ENCODE results near the gene STARD13.

The STARD13 gene

DNA sequence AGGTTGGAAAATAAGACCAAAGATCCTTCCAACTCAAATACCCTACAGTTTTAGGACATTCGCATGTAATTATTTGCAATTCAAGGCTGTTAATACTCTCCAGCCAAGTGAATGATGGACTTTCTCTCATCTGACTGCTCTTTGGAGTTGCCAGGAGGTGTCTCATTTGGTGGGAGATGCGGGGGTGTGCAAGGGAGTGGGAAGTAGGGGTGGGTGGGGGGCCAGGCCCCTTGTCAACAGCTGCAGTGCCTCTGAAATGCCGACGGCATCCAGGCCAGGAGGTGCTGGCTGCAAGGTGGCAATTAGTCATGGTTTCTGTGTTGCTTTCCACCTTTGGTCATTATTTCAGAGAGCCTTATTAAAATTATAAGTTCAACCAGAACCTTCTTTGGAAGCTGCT lies 147.8 kb downstream of the STARD13 start:
- TF ChIP-seq, protein P1, sequence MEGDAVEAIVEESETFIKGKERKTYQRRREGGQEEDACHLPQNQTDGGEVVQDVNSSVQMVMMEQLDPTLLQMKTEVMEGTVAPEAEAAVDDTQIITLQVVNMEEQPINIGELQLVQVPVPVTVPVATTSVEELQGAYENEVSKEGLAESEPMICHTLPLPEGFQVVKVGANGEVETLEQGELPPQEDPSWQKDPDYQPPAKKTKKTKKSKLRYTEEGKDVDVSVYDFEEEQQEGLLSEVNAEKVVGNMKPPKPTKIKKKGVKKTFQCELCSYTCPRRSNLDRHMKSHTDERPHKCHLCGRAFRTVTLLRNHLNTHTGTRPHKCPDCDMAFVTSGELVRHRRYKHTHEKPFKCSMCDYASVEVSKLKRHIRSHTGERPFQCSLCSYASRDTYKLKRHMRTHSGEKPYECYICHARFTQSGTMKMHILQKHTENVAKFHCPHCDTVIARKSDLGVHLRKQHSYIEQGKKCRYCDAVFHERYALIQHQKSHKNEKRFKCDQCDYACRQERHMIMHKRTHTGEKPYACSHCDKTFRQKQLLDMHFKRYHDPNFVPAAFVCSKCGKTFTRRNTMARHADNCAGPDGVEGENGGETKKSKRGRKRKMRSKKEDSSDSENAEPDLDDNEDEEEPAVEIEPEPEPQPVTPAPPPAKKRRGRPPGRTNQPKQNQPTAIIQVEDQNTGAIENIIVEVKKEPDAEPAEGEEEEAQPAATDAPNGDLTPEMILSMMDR (IDR thresholded peaks at IDR 0.05): no peak
- peak overlapping the region in 1 of 2 donors; percentile 47 for H3K27ac ChIP-seq
- no peak overlapping the region for H3K4me3 ChIP-seq
- DNase-seq (ENCODE audit: low spot score): no peak

DNA sequence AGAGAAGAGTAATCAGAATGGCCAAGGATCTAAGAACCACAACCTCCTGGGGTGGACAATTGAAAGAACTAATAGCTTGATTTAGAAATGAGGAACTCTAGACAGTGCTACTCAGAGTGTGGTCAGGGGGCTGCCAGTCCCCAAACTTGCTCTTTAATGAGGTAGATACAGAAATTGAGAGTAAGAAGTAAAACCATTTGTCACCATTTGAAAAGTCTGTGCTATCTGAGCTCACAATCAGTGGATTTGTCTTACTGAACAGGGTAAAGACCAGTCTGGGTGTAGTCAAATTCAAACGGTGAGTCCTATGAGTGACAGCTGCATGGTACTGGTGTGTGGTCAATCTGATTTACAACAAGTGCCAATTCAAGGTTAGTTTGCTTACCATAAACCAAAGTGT lies 150.5 kb downstream of the STARD13 start:
- Histone ChIP-seq H3K4me3 (no peak overlapping the region), H3K27ac (no peak overlapping the region)
- DNase-seq (ENCODE audit: low spot score): no peak
- TF ChIP-seq, protein P1 (IDR thresholded peaks at IDR 0.05): no peak

GRCh38 chr13:33134213-33134612 lies 151.3 kb downstream of the STARD13 start:
- no peak for DNase-seq (ENCODE audit: low spot score)
- H3K27ac ChIP-seq: no peak overlapping the region
- TF ChIP-seq, protein P1 (IDR thresholded peaks at IDR 0.05): no peak
- no peak overlapping the region for H3K4me3 ChIP-seq

GRCh38 chr13:33132644-33133440 lies 152.7 kb downstream of the STARD13 start:
- no peak for DNase-seq (ENCODE audit: low spot score)

DNA sequence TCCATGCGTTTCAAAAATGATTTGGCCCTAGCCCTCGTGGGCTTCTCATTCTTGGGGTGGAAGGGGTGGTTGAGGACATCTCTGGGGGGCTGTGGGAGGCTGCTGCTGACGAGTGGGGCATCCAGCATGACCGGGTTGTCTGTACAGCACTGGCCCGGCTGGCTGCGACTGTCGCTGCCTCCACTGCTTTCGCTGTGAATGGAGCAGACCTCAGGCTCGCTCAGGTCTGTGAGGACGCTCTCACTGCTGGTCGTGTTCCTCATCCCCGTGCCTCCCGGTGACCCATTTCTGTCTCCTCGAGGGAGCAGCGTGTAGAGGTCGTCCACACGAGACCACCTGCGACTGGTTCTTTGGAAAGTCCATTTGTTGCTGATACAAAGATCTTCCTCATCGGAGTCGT lies 155.7 kb downstream of the STARD13 start:
- no peak overlapping the region for H3K27ac ChIP-seq
- no peak for DNase-seq (ENCODE audit: low spot score)
- no peak overlapping the region for H3K4me3 ChIP-seq
- TF ChIP-seq, protein P1 (IDR thresholded peaks at IDR 0.05): no peak

More at GRCh38 chr13:33132644-33133440, 152.7 kb downstream of the STARD13 start:
- TF ChIP-seq, protein P1 (IDR thresholded peaks at IDR 0.05): no peak
- H3K4me3 ChIP-seq: no peak overlapping the region
- peak overlapping the region; percentile 48 to 55 for H3K27ac ChIP-seq

DNA sequence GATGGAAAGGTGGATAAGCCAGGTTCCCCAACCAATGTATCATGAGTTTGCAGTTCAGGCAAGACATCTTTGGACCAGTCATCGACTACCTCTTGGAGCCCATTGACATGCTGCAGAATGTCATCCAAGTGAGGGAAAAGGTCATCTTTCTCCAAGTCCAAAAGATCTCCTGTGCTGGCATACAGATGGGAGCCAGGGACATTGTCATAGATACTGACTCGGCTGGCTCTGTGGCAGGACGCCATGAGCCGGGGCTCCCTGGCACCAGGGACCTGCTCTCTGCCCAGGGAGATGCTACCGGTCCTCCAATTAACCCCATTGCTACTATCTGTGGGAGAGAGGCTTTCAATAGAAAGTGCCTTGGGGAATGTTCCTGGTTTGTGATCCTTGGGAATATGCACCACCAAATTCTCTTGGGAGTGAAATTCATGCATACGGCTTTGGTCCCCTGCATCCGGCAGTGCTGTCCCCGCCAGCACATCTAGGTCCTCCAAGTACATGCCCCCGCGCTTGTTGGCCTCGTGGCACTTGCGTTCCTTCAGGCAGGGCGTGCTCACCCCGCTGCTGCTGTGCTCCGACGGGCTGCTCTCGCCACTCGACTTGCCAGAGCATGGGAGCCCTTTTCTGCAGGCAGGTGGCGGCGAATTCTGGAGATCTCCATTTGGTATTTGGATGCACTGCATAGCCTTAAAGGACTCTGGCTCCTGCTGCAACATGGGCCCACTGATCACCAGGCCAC lies 156.3 kb downstream of the STARD13 start:
- TF ChIP-seq, protein P1 (IDR thresholded peaks at IDR 0.05): no peak
- no peak overlapping the region for H3K4me3 ChIP-seq
- no peak for DNase-seq (ENCODE audit: low spot score)
- peak overlapping the region in 1 of 2 donors; percentile 17 for H3K27ac ChIP-seq
